ENCODE data around the gene AMIGO3.
A peak's percentile ranks its signal among the peaks of the same experiment; 100 is the strongest.

AMIGO3 gene

DNA sequence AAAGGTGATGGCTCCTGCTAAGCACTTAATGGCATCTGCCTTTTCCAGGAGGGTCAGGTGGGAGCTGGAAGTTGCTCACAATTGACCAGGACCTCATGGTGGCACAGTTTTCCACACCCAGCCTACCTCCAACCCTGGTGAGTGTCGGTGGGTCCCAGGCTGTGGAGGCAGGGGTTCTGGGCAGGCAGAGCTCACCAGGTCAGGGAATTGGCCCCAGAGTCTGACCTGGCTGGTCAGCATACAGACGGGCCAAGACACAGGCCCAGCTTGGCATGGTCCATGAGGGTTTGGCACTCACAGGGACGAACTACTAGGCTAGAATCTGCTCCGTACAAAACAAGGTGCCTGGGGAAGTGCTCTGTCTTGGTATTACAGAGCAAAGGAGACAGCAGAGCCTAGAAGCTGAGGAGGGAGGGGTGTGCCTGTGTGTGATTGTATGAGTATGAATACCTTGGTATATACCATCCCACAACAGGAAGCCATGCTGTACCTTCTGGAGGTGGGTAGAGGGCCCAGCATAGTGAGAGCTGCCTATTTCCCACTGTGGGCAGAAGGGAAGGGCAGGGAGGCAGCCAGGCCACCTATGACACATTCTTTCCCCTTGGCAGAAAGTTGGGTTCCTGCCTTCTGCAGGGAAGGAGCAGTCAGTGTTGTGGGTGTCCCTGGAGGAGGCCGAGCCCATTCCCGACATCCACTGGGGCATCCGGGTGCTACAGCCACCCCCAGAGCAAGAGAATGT is 38.8 kb downstream of the AMIGO3 start:
- Histone ChIP-seq H3K9me3 (ENCODE audit: control insufficient read depth, low read length) (no peaks in the 10 kb centered on the region), H3K9ac (ENCODE audit: low read length) (no peak overlapping the region), H3K36me3 (ENCODE audit: control insufficient read depth, insufficient read depth, low read length) (peaks cover 18% of the 10 kb centered on the region), H3K27me3 (ENCODE audit: control insufficient read depth, insufficient read depth, low read length) (no peaks in the 10 kb centered on the region), H3K4me3 (ENCODE audit: low read length) (no peak overlapping the region), H3K4me1 (ENCODE audit: control insufficient read depth, insufficient read depth, low read length) (no peaks in the 10 kb centered on the region)

DNA sequence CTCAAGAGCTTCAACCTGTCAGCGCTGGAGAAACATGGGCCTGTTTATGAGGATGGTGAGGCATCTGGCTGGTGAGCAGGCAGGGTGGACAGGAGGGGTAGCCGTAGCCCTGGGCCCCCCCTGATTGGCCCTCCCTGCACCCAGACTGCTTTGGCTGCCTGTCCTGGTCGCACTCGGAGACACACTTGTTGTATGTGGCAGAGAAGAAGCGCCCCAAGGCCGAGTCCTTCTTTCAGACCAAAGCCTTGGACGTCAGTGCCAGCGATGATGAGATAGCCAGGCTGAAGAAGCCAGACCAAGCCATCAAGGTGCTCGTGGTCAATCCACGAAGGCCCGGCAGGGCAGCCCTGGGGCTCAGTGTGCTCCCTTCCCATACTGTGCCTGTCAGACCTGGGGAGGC is 43.6 kb downstream of the AMIGO3 start:
- Histone ChIP-seq H3K4me1 (ENCODE audit: control insufficient read depth, insufficient read depth, low read length) (peaks cover 13% of the 10 kb centered on the region), H3K9ac (ENCODE audit: low read length) (no peak overlapping the region), H3K27me3 (ENCODE audit: control insufficient read depth, insufficient read depth, low read length) (no peaks in the 10 kb centered on the region), H3K4me3 (ENCODE audit: low read length) (no peak overlapping the region), H3K9me3 (ENCODE audit: control insufficient read depth, low read length) (no peaks in the 10 kb centered on the region), H3K36me3 (ENCODE audit: control insufficient read depth, insufficient read depth, low read length) (peaks cover 18% of the 10 kb centered on the region)

DNA sequence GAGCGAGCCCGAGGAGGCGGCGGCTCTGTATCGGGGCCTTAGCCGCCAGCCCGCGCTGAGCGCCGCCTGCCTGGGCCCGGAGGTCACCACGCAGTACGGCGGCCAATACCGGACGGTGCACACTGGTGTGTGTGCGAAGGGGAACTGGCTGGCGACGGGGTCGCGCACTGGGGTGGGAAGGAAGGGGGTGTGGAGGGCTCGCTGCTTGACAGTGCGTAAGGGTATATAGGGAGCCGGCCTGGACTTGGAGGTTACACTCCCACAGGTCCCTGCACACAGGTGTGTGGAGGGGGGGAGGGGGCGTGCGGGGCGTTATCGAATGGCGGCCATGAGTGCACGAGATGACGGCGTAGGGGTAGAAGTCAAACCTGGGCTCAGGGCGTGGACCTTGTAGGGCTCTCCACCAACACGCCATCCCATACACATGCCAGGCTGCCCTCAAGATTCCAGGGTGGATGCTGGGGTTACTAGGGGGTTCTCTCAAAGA is 44.9 kb downstream of the AMIGO3 start:
- Histone ChIP-seq H3K9me3 (ENCODE audit: control insufficient read depth, low read length) (no peaks in the 10 kb centered on the region), H3K9ac (ENCODE audit: low read length) (peak overlapping the region; percentile 76), H3K4me3 (ENCODE audit: low read length) (peak overlapping the region; percentile 64), H3K36me3 (ENCODE audit: control insufficient read depth, insufficient read depth, low read length) (peaks cover 18% of the 10 kb centered on the region), H3K27me3 (ENCODE audit: control insufficient read depth, insufficient read depth, low read length) (peaks cover 1% of the 10 kb centered on the region), H3K4me1 (ENCODE audit: control insufficient read depth, insufficient read depth, low read length) (peaks cover 13% of the 10 kb centered on the region)

DNA sequence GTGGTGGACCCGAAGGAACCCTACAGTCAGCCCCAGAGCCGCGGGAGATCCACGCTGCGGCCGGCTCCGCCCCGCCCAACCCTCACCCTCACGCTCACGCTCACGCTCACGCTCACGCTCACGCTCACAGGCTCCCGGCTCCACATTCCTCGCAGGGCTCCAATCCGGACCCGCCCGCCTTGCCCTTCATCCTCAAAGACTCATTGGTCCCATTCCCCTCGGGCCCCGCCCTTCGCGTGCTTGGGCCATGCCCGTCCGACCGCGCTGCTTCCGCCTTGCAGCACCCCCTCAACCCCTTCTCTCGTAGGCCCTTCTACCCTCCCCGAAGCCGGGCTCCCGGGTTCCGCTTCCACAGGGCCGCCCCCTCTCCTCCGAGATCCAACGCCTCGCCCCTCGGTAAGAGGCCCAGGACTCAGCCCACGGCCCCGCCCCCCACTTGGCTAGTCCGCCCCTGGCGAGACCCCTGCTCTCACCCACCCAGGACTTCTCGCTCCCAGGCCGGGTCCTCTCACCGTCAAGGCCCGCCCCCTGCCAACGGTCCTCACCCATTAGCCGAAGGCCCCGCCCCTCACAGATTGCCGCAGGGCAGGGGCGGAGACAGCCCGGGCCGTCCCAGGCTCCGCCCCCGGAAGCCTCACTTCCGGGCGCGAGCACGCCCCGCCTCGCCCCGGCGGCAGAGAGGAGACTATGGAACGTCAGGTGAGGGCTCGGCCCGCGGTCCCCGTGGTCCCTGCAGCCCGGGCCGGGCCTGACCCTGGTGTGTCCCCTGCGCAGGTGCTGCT is 45.6 kb downstream of the AMIGO3 start, which contains the start of gene APEH:
Gene APEH, plus strand, starts transcription at position 637 of the 782 bp plus-strand sequence. Its CDS starts 51 bp downstream, at position 688.
- Histone ChIP-seq H3K36me3 (ENCODE audit: control insufficient read depth, insufficient read depth, low read length) (peaks cover 18% of the 10 kb centered on the region), H3K4me3 (ENCODE audit: low read length) (peak within 1 kb of the TSS; percentile 64), H3K4me1 (ENCODE audit: control insufficient read depth, insufficient read depth, low read length) (peaks cover 13% of the 10 kb centered on the region), H3K9ac (ENCODE audit: low read length) (peak within 1 kb of the TSS; percentile 76), H3K9me3 (ENCODE audit: control insufficient read depth, low read length) (no peaks in the 10 kb centered on the region), H3K27me3 (ENCODE audit: control insufficient read depth, insufficient read depth, low read length) (peaks cover 7% of the 10 kb centered on the region)

DNA sequence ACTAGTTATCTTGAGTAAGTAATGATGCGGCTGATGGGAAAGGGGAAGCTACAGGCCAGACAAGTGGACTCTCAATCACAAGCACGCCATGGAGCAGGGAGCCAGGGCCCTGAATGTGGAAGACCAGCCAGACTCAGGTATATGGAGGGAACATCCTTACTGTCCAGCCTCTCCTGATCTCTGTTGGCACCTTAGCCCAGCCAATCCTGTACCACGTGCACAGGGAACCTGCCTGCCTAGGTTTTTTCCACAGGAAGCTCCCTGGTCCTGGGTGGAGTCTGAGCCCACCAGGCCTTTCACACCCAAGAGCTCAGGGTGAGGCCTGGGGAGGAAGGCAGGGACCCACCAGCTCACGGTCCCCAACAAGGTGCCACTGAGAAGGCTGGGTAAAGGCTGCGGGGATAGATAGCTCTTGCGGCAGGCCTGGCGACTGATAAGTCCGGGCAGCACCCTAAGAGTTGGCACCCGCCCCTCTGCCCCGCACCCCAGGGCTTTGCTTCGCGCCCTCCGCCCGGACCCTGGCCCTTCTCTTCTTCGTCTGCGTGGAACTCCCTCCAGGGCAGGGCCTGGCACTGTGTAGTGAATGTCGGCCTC is 46.3 kb downstream of the AMIGO3 start:
- H3K36me3 ChIP-seq (ENCODE audit: control insufficient read depth, insufficient read depth, low read length), result peaks cover 17% of the 10 kb centered on the region
- H3K4me3 ChIP-seq (ENCODE audit: low read length), result peak overlapping the region; percentile 31
- no peaks in the 10 kb centered on the region for H3K9me3 ChIP-seq (ENCODE audit: control insufficient read depth, low read length)
- peak overlapping the region; percentile 33 for H3K9ac ChIP-seq (ENCODE audit: low read length)
- peaks cover 13% of the 10 kb centered on the region for H3K4me1 ChIP-seq (ENCODE audit: control insufficient read depth, insufficient read depth, low read length)
- peaks cover 7% of the 10 kb centered on the region for H3K27me3 ChIP-seq (ENCODE audit: control insufficient read depth, insufficient read depth, low read length)

DNA sequence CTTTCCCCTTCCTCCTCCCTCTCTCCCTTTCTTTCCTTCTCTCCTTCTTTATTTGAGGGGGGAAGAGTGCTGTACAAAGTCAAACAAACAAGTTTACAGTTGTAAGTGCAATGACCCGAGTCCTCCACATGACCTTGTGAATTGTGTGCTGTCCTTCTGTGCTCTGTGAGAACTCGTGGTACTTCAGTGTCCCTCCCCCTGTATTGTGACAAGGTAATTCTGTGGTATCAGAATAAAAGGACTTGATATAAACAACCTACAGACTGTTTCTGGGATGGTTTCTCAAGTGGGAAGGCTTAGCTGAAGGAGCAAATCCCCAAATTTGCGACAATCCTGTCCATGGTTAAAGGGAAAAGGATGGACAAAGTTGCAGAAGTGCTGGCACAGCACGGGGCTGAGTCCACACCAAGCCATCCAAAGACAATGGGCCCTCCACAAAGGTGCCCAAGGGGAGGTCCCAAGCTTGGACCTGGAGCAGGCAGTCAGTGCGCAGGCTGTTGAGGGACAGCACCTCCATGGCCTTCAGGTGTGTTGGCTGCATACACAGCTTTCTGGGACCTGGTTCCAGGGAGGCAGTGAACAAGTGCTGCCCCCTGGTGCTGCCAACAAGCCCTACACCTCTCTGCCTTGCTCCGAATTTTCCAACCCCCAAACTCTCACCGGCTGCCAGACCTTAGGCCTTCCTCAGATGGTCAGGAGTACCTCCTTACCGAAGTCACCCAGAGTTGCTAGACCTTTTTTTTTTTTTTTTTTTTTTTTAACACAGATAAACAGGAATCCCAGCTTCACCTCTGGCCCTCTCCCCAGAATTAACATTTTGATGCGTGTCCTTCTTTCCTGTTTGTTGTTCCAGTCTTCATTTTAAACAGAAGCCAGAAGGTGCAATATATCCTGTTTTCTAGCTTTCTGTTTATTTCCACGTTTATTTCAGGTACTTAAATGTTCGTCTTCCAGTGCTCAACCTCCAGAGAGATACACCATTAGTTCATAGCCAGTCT is 47.9 kb downstream of the AMIGO3 start:
- H3K9ac ChIP-seq (ENCODE audit: low read length), result no peak overlapping the region
- no peak overlapping the region for H3K4me3 ChIP-seq (ENCODE audit: low read length)
- H3K27me3 ChIP-seq (ENCODE audit: control insufficient read depth, insufficient read depth, low read length), result peaks cover 7% of the 10 kb centered on the region
- H3K4me1 ChIP-seq (ENCODE audit: control insufficient read depth, insufficient read depth, low read length), result peaks cover 13% of the 10 kb centered on the region
- peaks cover under 1% of the 10 kb centered on the region for H3K36me3 ChIP-seq (ENCODE audit: control insufficient read depth, insufficient read depth, low read length)
- H3K9me3 ChIP-seq (ENCODE audit: control insufficient read depth, low read length), result no peaks in the 10 kb centered on the region

DNA sequence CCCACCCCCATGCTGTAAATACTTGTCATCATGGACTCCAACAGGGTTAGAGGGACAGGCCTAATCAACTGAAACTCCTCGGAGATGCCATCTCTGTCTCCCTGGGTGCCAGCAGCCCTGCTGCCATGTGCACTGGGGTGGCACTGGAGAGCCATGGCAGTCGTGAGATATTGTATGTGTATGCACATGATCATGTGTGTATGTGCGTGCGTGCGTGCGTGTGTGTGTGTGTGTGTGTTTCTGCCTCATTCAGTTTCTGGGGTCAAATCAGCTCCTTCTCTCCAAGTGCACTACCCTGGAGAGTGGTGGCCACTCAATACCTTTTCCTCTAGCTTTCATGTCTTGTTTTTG is 48.6 kb downstream of the AMIGO3 start:
- Histone ChIP-seq H3K27me3 (ENCODE audit: control insufficient read depth, insufficient read depth, low read length) (peaks cover 7% of the 10 kb centered on the region), H3K9ac (ENCODE audit: low read length) (no peak overlapping the region), H3K4me1 (ENCODE audit: control insufficient read depth, insufficient read depth, low read length) (peaks cover 15% of the 10 kb centered on the region), H3K36me3 (ENCODE audit: control insufficient read depth, insufficient read depth, low read length) (no peaks in the 10 kb centered on the region), H3K9me3 (ENCODE audit: control insufficient read depth, low read length) (no peaks in the 10 kb centered on the region), H3K4me3 (ENCODE audit: low read length) (no peak overlapping the region)

DNA sequence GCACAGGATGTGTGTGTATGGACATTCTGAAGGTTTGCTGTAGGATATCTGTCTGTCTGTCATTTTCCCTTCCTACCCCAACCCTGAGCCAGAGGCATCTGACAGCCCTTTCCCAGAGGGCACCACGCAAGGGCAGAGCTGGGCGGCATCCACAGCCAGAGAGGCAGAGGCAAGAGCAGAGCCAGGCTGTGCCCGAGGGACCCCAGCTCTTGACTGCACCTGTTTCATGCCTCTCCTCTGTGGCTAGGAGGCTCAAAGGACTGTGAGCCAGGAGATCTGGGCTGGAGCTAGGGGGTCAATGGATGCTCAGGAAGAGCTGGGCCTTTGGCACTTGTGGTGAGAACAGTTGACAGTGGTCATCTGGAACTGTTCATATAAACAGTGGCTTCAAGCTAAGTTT is 50.1 kb downstream of the AMIGO3 start:
- H3K9ac ChIP-seq (ENCODE audit: low read length), result no peak overlapping the region

DNA sequence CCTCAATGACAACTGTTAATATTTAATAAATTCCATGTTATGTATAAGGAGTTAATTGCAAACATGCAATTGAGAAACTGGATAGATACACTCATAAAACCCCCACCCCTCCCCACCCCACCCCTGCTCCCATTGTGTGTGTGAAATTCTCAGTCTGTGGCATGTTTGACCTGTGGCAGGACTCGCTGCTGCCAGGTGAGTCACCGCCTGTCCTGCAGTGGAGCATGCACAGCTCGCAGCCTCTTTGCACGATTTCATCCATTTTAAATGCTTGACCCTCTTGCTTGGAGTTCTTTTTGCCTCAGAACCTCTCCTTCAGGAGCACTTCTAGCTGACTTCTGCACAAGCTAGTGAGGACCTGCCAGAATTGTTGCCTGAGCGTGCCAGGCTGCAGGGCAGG is 50.6 kb downstream of the AMIGO3 start:
- peaks cover 14% of the 10 kb centered on the region for H3K4me1 ChIP-seq (ENCODE audit: control insufficient read depth, insufficient read depth, low read length)
- no peaks in the 10 kb centered on the region for H3K36me3 ChIP-seq (ENCODE audit: control insufficient read depth, insufficient read depth, low read length)
- H3K4me3 ChIP-seq (ENCODE audit: low read length), result no peak overlapping the region
- H3K27me3 ChIP-seq (ENCODE audit: control insufficient read depth, insufficient read depth, low read length), result peaks cover 7% of the 10 kb centered on the region
- no peaks in the 10 kb centered on the region for H3K9me3 ChIP-seq (ENCODE audit: control insufficient read depth, low read length)
- H3K9ac ChIP-seq (ENCODE audit: low read length), result no peak overlapping the region

More for the DNA sequence above, 50.1 kb downstream of the AMIGO3 start:
- Histone ChIP-seq H3K9me3 (ENCODE audit: control insufficient read depth, low read length) (no peaks in the 10 kb centered on the region), H3K4me1 (ENCODE audit: control insufficient read depth, insufficient read depth, low read length) (peaks cover 14% of the 10 kb centered on the region), H3K27me3 (ENCODE audit: control insufficient read depth, insufficient read depth, low read length) (peaks cover 7% of the 10 kb centered on the region), H3K36me3 (ENCODE audit: control insufficient read depth, insufficient read depth, low read length) (no peaks in the 10 kb centered on the region), H3K4me3 (ENCODE audit: low read length) (no peak overlapping the region)

DNA sequence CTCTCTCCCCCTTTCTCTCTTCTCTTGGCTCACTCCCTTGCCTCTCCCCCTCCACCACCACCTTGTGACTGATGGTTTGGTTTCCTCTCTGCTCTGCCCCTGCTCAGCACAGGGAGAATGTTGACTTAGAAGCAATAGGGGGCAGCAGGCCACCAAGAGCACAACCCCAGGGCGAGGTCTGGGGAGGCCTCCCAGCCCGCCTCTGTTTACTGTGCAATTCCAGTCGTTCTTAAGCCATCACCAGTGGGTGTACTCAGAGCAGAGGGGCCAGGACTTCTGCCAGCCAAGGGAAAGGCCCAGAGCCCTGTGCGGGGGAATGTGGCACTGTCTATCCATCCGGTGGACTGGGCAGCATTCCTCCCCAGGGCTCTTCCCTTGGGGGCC is 51.1 kb downstream of the AMIGO3 start:
- Histone ChIP-seq H3K4me3 (ENCODE audit: low read length) (no peak overlapping the region), H3K27me3 (ENCODE audit: control insufficient read depth, insufficient read depth, low read length) (peaks cover 7% of the 10 kb centered on the region), H3K9ac (ENCODE audit: low read length) (no peak overlapping the region), H3K36me3 (ENCODE audit: control insufficient read depth, insufficient read depth, low read length) (no peaks in the 10 kb centered on the region), H3K4me1 (ENCODE audit: control insufficient read depth, insufficient read depth, low read length) (peaks cover 13% of the 10 kb centered on the region), H3K9me3 (ENCODE audit: control insufficient read depth, low read length) (no peaks in the 10 kb centered on the region)

DNA sequence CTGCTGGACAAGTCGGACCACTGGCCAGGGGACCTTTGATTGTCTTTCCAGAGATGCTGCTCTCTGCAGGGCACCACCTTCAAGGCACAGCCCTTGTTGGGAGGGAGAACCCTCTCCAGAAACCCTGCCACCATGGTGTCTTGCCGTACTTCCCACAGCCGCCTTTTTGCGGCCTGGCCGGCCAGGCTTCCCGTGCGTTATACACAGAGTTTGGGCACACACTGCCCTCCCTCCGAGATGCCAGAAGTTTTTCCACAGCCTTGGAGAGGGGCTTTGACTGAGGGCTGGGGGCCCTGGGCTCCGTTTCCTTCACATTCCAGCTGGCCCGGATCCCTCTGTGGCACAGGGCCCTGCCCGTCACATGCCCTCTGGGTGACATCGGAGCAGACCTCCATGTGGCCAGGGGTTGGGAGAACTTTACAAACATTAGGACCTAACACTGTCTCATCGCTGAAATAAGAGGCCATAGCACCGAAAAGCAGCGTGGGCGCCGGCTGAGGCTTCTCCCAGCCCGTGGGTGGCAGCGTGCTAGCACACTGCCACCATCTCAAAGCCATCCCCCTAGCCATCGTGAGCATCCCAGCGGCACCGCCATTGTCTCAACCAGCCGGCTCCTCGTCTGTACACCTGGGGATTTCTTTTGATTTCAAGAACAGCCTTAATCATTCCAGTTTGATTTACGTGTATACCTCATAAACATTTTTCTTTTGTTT is 51.6 kb downstream of the AMIGO3 start:
- Histone ChIP-seq H3K36me3 (ENCODE audit: control insufficient read depth, insufficient read depth, low read length) (no peaks in the 10 kb centered on the region), H3K4me1 (ENCODE audit: control insufficient read depth, insufficient read depth, low read length) (peaks cover 9% of the 10 kb centered on the region), H3K4me3 (ENCODE audit: low read length) (no peak overlapping the region), H3K9ac (ENCODE audit: low read length) (no peak overlapping the region), H3K9me3 (ENCODE audit: control insufficient read depth, low read length) (no peaks in the 10 kb centered on the region), H3K27me3 (ENCODE audit: control insufficient read depth, insufficient read depth, low read length) (peaks cover 7% of the 10 kb centered on the region)
